Lower leg skin (tissue), 4 donors: ENCODE data around the gene GRM7. TPM values are rescaled to one million over a fixed set of nuclear protein-coding genes. Genes with fewer than 3 reads are reported as not detected.

Experiments used
- DNase-seq, 2 donors: peaks; one replicate each; pipeline ENCODE4 v3.0.0-alpha.2; 2019; ENCODE audit warnings: low spot score in 2 of 2
- H3K4me3 ChIP-seq: fragments of 200-600 bp; sonication (generic); 2 replicates; pipeline ENCODE4 v1.5.1; 2017; ENCODE audit warnings: mild to moderate bottlenecking, low read depth; ENCODE audit not compliant: poor library complexity, severe bottlenecking
- POLR2A ChIP-seq, 2 donors: fragments of 450-650 bp; IDR thresholded peaks; one replicate each; pipeline ENCODE4 v1.6.1; 2016 to 2017; ENCODE audit warnings: antibody characterized with exemption in 2 of 2, mild to moderate bottlenecking in 1 of 2, moderate library complexity in 1 of 2
- WGBS, 2 donors: methylation state at CpG; one replicate each; pipeline ENCODE4 v1.1.5; 2018; 5-methylcytosine and 5-hydroxymethylcytosine counted together
- intact Hi-C: fragments of 100-400 bp; cut with DNase I; formaldehyde crosslinking; loops from one replicate; pipeline ENCODE4 v1.15.0; 2023; ENCODE audit warnings: low total_unique reads
- total RNA-seq, 4 donors: library from RNA; depleted of rRNA; stranded (reverse); fragments of >200 nt; gene quantifications; one replicate each; pipeline ENCODE4 v1.1.0, GENCODE V29; 2016
- TF ChIP-seq, protein P1 (sequence below), 3 donors: fragments of 450-650 bp; IDR thresholded peaks; one replicate each; pipeline ENCODE4 v1.5.1; 2016; ENCODE audit warnings: antibody characterized with exemption in 3 of 3, mild to moderate bottlenecking in 3 of 3, moderate library complexity in 2 of 3

Gene GRM7
- total RNA-seq, 4 donors from 2014 or later, result 0.32 TPM; not detected in 3

DNA sequence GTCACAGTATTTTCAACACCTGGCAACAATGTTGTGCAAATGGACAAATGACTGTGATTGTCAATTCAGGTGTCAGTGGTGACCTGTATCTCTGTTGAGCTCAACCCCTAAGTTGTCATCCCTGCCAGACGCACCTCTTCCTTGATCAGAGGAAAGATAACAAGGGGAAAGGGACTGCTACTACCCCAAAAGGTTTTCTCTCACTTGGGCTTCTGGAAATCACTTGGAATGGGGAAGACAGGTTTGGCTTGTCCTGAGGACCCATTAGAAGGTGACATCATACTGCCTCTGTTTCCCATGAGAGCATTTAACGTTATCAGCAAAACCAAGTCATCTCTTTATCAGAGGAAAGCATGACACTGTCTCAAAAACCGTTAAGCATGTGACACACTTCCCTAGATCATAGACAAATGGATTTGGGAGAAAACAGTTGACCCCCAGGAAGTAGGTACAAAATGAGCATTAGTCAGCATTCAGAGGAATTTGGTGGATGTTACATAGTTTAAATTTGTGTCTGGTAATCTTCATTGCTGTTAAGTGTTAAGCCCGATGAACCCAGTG, 769.5 kb downstream of the GRM7 start:
- intact Hi-C loops, result no loop called here
- no peak overlapping the region for H3K4me3 ChIP-seq
- 47 to 56% methylated on average over 4 of the region's 4 CpGs for WGBS, 2 donors
- no peak for DNase-seq
- no peak for TF ChIP-seq POLR2A (IDR thresholded peaks at IDR 0.05)
- TF ChIP-seq, protein P1, sequence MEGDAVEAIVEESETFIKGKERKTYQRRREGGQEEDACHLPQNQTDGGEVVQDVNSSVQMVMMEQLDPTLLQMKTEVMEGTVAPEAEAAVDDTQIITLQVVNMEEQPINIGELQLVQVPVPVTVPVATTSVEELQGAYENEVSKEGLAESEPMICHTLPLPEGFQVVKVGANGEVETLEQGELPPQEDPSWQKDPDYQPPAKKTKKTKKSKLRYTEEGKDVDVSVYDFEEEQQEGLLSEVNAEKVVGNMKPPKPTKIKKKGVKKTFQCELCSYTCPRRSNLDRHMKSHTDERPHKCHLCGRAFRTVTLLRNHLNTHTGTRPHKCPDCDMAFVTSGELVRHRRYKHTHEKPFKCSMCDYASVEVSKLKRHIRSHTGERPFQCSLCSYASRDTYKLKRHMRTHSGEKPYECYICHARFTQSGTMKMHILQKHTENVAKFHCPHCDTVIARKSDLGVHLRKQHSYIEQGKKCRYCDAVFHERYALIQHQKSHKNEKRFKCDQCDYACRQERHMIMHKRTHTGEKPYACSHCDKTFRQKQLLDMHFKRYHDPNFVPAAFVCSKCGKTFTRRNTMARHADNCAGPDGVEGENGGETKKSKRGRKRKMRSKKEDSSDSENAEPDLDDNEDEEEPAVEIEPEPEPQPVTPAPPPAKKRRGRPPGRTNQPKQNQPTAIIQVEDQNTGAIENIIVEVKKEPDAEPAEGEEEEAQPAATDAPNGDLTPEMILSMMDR (IDR thresholded peaks at IDR 0.05), result no peak

DNA sequence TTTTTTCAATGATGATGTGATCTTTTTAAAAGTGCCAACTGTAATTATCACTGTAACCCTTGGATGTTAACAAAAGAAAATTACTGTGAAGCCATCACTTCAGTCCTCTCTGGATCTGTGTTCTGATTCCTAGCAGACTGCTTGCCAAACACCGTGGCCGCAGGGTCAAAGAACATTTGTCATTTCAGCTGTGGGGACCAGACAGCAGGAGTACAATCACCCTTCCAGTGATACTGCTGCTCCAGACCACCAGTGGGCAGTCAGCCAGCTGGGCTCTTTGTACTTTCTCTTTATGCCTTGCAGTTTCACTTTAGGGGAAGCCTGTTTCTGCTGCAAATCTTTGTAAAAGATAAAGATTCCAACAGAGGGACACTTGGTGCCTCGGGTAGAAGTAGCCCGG, 770.0 kb downstream of the GRM7 start:
- intact Hi-C loops, result no loop called here
- TF ChIP-seq, protein P1 (IDR thresholded peaks at IDR 0.05), result no peak
- no peak for TF ChIP-seq POLR2A (IDR thresholded peaks at IDR 0.05)
- 67 to 74% methylated on average over 4 of the region's 4 CpGs for WGBS, 2 donors
- H3K4me3 ChIP-seq, result no peak overlapping the region
- DNase-seq, result no peak

DNA sequence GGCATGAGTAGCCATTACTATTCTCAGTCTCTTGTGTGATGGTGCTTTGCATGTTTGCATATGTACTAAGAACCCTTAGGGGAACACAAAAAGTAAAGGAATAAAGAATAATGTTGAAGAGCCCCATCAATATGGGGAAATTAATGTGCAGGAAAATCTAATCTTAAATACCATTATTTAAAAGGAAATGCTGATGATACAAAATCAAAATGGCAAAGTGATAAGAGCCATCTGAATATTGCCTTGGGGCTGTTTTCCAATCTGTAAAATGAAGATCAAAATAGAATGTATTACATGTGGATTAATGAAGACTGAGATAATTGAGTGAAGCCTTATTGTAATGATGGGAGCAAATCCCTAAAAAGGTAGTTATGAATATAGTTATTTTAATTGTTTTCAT, 771.4 kb downstream of the GRM7 start:
- no peak overlapping the region for H3K4me3 ChIP-seq
- no peak for DNase-seq
- intact Hi-C loops, result no loop called here
- no peak for TF ChIP-seq POLR2A (IDR thresholded peaks at IDR 0.05)
- TF ChIP-seq, protein P1 (IDR thresholded peaks at IDR 0.05), result no peak

DNA sequence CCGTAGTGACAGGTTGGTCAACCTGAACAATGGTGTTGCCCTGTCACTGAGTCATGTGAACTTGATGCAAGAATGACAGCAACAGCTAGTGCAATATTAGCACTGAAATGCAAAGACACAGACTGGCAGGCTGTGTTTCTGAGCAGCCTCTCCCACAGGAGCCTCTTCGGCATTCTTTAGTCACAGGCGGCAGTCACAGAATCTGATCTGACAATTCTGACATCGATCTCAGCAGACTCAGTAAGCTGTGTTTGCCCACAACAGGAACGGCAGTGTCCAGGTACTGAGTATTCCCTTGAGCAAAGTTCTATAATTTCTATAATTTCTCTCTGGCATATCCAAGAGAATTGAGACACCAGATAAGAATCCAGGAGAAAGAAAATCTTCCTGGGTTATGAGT, 776.8 kb downstream of the GRM7 start:
- H3K4me3 ChIP-seq, result no peak overlapping the region
- DNase-seq, result no peak
- intact Hi-C loops, result no loop called here
- 81 to 82% methylated on average over 5 of the region's 5 CpGs for WGBS, 2 donors
- TF ChIP-seq, protein P1 (IDR thresholded peaks at IDR 0.05), result no peak
- no peak for TF ChIP-seq POLR2A (IDR thresholded peaks at IDR 0.05)

DNA sequence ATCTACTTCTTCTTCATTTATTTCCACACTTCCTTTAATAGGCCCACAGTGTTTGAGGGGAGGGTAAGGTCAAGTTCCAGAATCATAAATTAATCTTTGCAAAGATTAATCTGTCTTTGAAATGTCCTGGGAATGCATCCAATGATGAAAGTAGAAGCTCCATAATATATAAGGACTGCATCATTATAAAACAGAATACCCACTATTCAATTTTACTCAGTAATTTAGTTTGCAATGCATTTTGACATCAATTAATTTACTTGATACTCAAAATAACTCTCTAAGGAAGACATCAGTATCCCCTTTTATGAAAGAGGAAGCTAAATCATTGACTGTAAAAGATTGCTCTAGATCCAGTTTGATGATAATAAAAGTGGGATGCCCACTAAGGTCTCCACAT, 777.2 kb downstream of the GRM7 start:
- no peak for TF ChIP-seq POLR2A (IDR thresholded peaks at IDR 0.05)
- TF ChIP-seq, protein P1 (IDR thresholded peaks at IDR 0.05), result no peak
- no peak overlapping the region for H3K4me3 ChIP-seq
- intact Hi-C loops, result no loop called here
- no peak for DNase-seq

DNA sequence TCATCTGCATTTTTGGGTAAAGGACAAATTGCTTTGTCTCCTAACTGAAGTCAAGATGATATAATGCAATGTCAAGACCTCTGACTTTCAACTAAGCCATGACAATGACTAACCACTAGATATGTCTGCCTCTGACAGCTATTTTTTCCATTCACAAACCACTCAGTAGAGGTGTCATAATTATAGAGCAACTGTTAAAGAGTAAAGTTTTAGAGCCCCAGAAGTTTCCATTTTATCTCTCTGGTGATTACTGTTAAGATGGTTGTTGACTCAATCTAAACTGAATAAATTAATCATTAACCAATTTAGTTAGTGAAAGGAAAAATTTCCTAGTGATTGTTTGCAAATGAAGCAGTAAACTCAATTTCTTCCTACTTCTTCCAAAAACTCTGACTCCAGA, 779.9 kb downstream of the GRM7 start:
- TF ChIP-seq, protein P1 (IDR thresholded peaks at IDR 0.05), result no peak
- TF ChIP-seq POLR2A (IDR thresholded peaks at IDR 0.05), result no peak
- no peak overlapping the region for H3K4me3 ChIP-seq
- no peak for DNase-seq
- intact Hi-C loops, result no loop called here
